ENCODE measurements around the gene KCNH1.

The KCNH1 gene

DNA sequence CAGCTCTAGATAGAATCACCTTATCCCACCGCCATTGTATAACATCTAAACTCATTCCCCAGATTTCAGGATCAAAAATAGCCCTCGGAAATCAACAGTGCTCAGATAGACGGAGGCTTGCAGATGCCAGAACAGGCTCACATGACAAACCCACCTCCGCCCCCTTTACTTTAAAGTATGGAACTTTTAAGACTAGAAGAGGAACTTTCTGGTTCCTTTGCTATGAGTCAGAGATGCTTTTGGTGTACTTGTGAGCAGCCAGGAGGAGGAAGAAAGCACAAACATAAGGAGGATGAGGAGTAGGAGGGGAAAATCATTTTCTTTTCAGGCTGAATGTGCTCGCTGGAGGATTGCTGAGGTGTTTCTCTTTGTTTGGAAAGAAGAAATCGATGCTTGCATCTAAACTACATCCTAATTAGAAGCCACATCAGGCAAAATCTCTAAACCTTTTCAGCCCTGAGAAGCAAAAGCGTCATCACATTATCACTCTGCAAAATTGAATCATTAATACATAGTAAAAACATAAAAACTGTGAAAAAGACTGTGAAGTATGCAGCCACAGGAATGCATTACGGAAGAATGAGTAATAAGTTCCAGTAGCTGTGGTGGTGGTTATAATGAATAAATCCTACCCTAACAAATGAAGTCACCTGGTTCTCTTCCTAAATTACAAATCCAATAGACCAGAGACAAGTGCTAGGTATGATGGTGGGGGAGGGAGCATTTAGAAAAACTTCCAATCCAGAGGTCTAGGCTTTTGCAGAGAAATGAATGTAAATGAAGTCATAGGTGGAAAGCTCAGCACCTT lies 251.3 kb downstream of the KCNH1 start:
- in situ Hi-C loops (cut with MboI; ENCODE audit: low sequenced_read_pairs): no loop called here

DNA sequence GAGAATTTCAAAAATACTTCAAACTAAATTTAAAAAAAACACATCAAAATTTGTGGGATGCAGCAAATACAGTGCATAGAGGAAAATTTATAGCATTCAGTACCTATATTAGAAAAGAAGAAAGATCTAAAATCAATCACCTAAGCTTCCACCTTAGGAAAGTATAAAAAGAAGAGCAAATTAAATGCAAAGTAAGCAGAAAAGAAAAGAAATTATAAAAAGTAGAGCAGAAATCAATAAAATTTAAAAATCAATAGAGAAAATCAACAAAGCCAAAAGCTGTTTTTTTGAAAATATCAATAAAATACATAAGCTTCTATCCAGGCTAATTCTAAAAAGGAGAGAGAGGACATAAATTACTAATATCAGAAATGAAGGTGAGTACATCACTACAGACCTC lies 255.4 kb downstream of the KCNH1 start:
- in situ Hi-C loops (cut with MboI; ENCODE audit: low sequenced_read_pairs): no loop called here

DNA sequence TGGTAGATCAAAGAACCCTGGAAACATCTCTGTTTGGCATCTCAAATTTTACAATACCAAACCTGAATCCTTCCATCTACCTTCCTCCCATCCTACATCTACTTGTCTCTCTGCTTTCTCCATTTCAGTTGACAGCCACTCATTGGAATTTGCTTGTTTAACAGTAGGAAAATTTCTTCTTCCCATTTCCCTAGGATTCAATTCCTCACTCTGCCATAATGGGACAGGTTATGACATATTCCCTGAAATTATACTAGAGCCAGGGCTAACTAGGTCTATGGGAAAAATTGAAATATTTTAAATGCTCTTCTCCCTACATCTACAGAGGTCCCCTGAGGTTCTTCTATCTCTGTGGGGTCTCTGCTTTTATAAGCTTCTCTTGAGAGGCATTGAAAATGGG lies 257.7 kb downstream of the KCNH1 start:
- in situ Hi-C loops (cut with MboI; ENCODE audit: low sequenced_read_pairs): no loop called here

DNA sequence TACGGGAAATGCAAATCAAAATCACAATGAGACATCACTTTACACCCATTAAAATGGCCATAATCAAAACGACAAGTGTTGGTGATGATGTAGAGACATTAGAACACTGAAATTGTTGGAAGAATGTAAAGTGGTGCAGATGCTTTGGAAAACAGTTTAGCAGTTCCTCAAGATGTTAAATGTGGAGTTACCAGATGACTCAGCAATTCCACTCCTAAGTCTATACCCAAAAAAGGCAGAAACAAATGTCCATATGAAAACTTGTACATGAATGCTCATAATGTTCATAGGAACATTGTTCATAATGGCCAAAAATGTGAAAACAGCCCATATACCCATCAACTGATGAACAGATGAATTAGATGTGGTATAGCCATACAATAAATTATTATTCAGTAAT lies 267.4 kb downstream of the KCNH1 start:
- in situ Hi-C loops (cut with MboI; ENCODE audit: low sequenced_read_pairs): no loop called here

DNA sequence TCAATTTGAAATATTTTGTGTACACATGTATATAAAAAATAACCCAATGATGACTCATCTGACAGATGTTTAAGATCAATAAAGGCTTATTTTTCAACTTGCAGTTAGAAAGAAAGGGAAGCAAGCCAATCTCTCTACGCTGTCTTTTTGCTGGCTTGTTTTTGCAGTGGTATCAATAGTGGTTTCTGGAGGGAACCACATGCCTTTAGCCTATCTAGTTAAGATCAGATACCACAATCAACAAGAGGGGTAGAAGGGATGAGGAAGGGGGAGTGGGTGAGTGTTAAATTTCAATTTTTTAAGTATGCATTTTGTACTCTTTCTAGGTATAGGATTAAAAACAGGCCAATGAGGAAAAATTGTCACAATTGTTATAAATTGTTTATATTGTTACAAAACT lies 276.2 kb downstream of the KCNH1 start:
- in situ Hi-C loops (cut with MboI; ENCODE audit: low sequenced_read_pairs): no loop called here

DNA sequence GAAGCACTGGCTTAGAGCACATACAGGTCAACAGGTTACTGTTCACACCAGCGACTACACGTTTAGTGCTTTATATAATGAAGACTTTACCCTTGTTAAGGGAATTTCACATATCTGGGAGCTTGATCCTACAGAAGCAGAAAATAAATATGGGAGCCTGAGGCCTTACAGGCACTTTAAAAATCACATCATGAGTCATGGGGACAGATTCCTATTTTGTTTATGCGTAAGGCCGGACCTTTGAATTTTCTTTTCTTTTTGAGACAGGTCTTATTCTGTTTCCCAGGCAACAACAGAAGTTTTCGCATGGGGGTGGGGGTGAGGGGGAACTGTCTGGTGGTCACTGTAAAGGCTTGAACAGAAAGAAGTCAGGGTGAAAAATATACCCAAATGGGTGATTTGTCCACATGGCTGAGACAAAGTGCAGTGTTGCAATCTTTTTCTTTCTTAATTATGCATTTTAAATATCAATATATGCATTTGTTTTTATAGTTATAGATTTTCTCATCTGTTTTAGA lies 276.7 kb downstream of the KCNH1 start:
- in situ Hi-C loops (cut with MboI; ENCODE audit: low sequenced_read_pairs): no loop called here

DNA sequence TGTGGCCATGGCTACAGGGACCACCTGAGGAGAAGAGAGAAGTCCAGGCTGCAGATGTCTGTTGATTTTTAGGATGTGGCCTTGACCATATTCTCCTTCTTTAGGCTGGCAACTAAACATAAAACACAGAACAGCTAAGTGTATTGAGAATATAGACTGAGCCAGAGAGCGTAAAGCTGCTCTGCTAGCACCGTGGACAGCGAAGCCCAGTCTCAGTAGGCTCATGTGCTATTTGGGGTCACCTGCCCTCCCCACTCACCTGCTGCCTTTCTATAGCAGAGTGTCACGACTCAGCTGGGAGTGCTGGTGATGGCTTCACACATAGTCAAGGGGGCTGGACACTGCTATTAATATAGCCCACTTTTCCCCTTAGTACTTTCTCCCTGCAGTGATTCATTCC lies 278.5 kb downstream of the KCNH1 start:
- in situ Hi-C loops (cut with MboI; ENCODE audit: low sequenced_read_pairs): no loop called here

DNA sequence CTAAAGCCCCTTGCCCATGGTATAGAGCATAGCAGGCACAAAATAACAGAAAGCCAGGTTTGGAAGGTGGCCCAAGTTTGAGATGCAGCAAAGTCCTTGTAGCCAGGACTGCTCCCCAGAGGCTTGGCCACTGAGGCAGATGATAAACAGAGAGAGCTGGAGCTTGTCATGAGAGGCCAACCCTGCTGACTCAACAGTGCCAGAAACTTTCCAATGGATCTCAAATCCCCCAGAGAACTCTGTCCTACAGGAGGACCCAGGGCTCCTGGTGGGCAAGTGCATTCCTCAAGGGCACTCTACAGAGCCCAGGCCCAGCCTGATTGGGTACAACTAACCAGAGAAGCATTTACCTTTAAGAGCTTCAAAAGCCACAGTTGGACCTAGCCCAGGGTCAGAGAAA lies 280.7 kb downstream of the KCNH1 start:
- in situ Hi-C loops (cut with MboI; ENCODE audit: low sequenced_read_pairs): no loop called here

DNA sequence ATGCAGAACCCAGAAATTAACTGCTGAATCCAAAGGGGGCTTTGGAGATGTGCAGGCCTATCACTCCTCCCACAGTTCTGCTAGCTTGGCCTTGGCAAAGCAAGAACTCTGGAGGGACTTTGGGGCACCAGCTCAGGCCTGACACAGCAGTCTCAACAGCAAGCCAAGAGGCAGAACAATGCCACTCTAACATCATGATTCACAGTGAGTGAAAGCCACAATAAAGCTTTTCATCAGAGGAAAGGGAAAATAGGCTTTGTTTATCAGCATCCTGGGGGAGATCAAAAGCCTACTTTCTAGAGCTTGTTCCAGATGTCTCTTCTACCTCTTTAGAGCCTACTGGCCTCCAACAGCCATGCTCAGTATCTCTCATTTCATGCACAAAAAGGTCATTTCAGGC lies 283.4 kb downstream of the KCNH1 start:
- in situ Hi-C loops (cut with MboI; ENCODE audit: low sequenced_read_pairs): no loop called here

DNA sequence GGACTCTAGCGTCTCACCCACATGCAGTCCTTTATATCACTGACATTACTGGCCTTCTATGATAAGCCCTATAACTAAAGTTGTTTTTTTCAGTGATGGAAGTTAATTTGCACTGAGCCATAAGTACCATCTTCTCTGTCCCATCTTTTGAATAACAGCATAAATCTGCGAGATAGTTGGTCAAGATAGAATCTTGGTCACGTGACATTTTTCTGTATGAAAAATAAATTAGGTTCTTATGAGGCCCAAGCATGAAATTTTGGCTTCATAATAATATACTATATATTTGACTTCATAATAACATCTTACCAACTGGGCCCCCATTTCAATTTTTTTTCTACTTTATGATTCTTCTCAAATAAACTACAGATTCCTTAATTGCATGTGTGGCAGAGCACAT lies 285.5 kb downstream of the KCNH1 start:
- in situ Hi-C loops (cut with MboI; ENCODE audit: low sequenced_read_pairs): no loop called here

DNA sequence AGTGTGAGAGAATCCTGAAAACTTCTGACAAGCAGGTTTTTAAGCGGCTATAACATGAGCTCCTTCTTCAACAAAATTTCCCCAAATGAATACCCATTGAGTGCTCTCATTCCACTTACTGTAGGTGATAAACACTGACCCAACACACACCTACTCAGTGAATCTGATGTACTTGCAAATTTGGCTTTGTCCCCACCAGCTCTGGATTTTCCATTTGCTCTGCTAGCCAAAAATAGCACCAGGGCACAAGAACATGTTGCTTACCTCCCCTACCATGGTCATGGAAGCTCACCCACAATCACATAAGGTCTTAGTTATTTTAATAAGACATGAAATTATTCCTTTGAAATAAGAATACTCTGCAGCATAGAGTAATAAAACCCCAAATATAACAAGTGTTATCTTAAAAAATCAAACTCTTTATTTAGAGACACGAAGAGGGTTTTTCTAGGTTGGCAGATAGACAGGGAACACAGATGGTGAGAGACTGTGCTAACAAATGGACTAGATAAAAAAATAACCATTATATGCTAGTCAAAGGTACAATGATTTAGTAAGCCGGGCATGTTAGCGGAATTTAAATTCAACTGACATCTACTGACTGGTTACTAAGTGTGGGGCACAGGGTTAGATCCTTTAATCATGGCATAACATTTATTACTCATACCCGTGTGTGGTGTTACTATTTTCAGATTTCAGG lies 291.9 kb downstream of the KCNH1 start:
- in situ Hi-C loops (cut with MboI; ENCODE audit: low sequenced_read_pairs): no loop called here

DNA sequence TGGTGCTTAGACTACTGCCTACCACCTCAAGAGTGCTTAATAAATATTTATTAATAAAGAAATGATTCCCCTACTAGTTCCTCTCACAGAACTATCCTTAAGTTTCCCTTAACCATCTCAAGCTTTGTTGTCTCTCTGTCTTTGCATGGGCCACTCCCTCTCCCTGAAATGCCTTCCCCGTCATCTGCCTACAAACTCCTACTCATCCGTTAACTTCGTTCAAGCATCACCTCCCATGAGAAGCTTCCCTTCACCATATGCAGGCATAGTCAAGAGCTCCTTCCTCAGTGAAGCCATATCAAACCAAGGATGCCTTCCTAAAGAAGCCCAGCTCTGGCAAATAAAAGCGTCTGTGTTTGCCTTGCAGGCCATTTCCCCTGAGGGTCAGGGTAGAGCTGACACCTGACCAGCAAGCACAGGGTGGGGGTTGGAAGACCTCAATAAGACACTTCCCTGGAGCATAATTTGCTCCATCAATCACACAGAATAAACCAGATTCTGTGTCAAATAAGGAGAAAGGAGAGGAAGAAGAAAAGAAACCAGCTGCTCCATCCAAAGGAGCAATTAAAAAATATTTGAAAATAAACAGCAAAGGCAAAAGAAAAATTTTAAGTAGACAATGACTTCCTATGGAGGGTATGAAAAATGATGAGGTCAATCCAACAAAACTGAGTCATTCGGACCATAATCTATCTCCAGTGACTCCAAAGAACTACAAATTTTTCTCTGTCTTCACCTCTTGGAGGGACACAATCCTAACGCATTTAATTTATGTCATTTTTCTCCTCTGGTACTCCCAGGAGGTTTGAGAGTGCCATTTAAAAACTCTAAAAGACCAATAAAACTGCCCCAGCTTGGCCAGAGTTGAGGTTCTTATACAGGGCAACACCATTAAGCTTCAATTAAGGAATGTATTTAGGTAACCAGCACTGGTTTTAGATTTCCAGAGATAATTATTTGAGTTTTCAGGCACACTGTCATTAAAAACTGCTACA lies 303.6 kb downstream of the KCNH1 start:
- in situ Hi-C loops (cut with MboI; ENCODE audit: low sequenced_read_pairs): no loop called here

DNA sequence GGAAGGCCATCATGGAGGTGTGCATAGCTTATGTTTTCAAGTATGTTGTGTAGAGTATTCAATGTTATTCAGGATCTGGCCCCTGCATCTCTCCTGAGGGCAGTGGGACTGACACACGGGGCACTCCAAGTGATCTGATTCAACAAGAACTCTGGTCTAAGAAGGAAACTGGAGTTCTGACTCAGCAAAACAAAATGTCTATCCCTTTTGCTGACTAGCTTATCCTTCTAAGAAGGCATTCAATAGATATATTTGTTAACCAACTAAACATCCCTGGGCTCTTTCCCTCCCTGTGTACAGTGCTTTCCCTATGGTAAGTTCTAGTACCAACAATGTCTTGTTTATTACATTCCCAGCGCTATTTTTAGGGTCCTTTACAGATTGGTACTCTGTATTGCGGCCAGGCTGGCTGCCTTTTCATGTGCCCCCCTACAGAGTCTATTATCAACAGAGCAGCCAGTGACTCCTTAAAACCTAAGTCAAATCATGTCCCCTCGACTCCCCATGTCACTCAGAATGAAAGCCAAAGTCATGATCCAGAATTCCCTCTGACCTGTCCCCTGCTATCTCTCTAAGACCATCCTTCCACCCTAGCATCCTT lies 304.9 kb downstream of the KCNH1 start:
- in situ Hi-C loops (cut with MboI; ENCODE audit: low sequenced_read_pairs): no loop called here

DNA sequence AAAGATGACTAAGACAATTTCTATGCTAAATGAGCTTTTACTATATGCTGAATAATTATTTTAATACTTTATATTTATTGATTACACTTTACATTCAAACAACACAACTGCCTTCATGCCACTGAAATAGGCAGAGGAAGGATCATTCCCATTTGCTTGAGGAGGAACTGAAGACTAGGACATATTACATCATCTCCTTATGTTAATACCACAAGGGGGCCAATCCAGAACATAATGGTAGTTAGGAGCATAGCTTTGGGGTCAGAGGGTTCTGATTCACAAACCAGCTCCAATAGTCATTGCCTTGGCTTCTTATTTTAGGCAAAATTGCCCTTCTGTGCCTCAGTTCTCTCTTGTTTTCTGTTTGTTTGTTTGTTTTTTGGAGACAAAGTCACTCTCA lies 306.5 kb downstream of the KCNH1 start:
- in situ Hi-C loops (cut with MboI; ENCODE audit: low sequenced_read_pairs): no loop called here

DNA sequence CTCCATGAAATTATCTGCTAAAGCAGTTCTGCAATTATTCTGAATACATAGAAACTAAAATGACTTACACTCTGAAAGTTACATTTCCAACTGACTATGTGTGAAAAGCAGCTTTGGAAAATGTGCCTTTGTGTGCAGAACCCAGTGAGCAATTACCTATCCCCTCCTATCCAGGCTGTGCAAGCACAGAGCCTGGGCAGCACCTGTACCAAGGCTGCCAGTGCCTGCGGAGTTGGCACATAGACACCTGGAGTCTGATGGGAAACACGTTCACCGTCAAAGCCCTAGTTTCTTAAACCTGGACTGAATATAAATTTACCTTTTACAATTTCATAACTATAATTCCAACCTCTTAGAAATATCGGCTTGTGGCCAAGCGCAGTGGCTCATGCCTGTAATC lies 307.3 kb downstream of the KCNH1 start:
- in situ Hi-C loops (cut with MboI; ENCODE audit: low sequenced_read_pairs): no loop called here

DNA sequence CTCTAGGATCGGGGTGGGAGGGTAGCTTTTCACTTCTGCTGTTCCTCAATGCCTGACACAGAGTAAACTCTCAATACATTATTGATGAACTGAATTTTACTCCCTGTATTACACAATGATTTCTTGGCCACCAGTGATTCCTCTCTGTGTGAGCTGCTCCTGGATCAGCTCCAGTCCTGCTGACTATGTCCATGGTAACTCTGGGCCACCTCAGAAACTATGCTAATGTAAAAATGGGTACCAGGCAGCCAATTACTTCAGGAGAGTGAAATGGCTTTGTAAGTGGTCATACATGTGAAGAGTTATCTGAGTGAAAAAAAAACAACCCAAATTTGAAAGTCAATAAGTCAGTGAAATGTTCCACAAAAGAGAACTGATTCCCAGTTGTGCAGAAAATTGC lies 311.0 kb downstream of the KCNH1 start:
- in situ Hi-C loops (cut with MboI; ENCODE audit: low sequenced_read_pairs): no loop called here

DNA sequence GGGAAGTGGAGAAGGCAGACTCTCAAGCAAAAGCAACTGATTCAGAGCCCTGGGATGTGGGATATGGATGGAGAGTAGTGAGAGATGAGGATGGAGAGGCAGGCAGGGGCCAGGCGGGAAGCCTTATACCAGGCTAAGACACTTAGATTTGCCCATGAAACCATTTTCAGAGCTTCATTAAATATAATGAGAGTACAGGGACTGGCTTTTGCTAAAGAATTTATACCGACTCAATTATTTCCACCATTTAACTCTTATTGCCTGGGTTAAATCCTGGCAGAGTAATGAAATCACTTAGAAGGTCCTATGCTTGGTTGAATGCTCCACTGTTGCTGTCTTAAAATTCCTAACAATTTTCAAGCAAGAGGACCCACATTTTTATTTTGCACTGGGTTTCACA lies 311.7 kb downstream of the KCNH1 start:
- in situ Hi-C loops (cut with MboI; ENCODE audit: low sequenced_read_pairs): no loop called here

DNA sequence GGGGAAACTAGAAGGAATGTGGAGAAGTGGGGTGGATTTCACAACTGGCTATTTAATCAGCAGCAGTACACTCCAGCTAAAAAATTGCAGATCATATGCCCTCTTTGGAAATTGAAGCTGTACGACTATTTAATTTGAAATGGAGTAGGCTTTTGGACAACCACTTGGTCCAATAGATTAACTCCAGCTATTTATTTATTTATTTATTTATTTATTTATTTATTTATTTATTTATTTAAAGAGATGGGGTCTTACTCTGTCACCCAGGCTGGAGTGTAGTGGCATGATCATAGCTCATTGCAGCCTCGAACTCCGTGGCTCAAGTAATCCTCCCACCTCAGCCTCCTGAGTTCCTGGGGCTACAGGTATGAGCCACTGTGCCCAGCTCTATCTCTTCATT lies 312.3 kb downstream of the KCNH1 start:
- in situ Hi-C loops (cut with MboI; ENCODE audit: low sequenced_read_pairs): no loop called here

DNA sequence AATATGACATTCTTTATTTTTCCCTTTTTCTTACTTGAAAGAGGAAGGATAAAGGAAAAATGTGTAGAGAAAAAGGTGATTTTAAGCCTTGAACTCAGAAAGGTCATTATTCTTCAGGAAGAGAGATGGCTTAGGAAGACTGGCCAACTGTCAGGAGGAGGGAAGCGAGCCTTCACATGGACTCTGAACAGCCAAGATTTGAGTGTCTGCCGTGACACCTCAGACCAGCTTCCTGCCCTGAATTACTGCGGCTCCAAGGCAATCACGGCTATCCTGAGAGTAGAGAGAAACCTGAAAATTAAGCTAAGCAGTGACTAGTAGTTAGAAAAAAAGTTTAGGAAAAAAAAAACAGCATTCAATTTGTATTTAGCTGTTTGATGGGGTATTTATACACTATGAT lies 314.7 kb downstream of the KCNH1 start:
- in situ Hi-C loops (cut with MboI; ENCODE audit: low sequenced_read_pairs): no loop called here

DNA sequence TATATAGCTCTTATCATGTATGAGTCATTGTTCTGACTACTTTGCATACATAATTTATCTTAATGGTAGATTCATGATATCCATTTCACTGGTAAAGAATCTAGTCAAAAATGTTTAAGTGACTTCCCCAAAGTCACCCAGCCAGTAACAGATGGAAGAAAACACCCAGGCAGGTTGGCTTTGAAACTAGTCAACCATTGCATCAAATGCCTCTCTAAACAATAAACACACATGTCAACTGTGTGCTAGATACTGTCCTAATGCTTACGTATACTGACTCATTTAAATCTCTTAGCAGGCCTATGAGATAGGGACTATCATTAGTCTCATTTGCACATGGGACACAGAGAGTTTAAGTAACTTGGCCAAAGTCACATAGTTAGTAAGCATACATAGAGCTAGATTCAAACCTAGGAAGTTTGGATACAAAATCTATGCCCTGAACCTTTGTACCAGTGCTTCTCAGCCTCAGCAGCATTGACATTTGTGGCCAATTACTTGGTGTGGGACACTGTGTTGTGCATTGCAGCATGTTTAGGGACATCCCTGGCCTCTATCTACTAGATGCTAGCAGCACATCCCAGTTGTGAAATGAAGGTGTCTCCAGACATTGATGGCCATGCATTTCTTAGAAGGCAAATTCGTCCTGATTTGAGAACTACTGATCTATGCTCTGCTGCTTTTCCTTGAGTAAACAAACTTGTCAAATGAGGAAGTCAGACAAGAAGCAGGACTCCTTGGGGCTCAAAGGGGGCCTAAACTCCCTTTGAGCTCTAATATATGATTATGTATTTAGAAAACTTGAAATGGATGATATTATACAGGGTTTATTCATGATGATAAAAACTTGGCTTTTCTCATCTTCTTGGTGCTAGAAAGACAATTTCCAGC lies 316.3 kb downstream of the KCNH1 start:
- in situ Hi-C loops (cut with MboI; ENCODE audit: low sequenced_read_pairs): no loop called here

Measured in HL-60/S4 (cell line).